Panc1 (cell line): Measurements from ENCODE around the gene NTSR2.

Source experiments
- POLR2AphosphoS5 ChIP-seq: IDR thresholded peaks from 2 replicates; pipeline ENCODE4 v1.6.1; 2012; ENCODE audit warnings: mild to moderate bottlenecking, low read depth, low read length, moderate library complexity
- SIN3A ChIP-seq: IDR thresholded peaks from 2 replicates; pipeline ENCODE4 v1.6.1; 2012; ENCODE audit warnings: low read depth, mild to moderate bottlenecking, low read length, moderate library complexity, borderline replicate concordance; ENCODE audit not compliant: insufficient read depth
- TF ChIP-seq, protein P1 (sequence below), 2 experiments: IDR thresholded peaks; 2 replicates each; pipeline ENCODE4 v1.6.1; 2011 to 2012; ENCODE audit warnings: low read depth in 2 of 2, control low read depth in 1 of 2, low read length in 1 of 2, mild to moderate bottlenecking in 1 of 2, moderate library complexity in 1 of 2; ENCODE audit not compliant: insufficient read depth in 1 of 2
- TF ChIP-seq, protein P2 (sequence below): fragments of 450-650 bp; IDR thresholded peaks from 2 replicates; pipeline ENCODE4 v1.5.1; 2017; ENCODE audit warnings: mild to moderate bottlenecking

DNA sequence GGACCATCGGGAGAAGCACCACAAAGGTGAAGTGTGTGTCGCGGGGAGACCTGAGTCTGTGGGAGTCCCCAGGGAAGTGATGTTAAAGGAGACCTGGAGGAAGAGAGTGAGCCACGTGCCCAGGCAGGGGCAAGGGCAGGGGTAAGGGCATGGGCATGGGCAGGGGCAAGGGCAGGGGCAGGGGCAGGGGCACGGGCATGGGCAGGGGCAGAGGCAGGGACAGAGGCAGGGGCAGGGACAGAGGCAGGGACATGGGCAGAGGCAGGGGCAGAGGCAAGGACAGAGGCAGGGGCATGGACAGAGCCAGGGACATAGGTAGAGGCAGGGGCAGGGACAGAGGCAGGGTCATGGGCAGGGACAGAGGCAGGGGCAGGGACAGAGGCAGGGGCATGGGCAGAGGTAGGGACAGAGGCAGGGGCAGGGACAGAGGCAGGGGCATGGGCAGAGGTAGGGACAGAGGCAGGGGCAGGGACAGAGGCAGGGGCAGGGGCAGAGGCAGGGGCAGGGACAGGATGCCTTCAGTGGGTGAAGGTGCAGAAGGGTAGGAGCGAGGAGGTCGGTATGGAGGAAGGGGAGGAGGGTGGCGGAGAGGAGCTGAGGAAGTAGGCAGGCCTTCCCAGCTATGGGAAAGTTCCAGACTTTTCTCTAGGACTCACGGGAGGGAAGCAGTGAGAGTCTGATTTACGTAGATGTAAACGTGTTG is 33.3 kb downstream of the NTSR2 start:
- TF ChIP-seq, protein P1, sequence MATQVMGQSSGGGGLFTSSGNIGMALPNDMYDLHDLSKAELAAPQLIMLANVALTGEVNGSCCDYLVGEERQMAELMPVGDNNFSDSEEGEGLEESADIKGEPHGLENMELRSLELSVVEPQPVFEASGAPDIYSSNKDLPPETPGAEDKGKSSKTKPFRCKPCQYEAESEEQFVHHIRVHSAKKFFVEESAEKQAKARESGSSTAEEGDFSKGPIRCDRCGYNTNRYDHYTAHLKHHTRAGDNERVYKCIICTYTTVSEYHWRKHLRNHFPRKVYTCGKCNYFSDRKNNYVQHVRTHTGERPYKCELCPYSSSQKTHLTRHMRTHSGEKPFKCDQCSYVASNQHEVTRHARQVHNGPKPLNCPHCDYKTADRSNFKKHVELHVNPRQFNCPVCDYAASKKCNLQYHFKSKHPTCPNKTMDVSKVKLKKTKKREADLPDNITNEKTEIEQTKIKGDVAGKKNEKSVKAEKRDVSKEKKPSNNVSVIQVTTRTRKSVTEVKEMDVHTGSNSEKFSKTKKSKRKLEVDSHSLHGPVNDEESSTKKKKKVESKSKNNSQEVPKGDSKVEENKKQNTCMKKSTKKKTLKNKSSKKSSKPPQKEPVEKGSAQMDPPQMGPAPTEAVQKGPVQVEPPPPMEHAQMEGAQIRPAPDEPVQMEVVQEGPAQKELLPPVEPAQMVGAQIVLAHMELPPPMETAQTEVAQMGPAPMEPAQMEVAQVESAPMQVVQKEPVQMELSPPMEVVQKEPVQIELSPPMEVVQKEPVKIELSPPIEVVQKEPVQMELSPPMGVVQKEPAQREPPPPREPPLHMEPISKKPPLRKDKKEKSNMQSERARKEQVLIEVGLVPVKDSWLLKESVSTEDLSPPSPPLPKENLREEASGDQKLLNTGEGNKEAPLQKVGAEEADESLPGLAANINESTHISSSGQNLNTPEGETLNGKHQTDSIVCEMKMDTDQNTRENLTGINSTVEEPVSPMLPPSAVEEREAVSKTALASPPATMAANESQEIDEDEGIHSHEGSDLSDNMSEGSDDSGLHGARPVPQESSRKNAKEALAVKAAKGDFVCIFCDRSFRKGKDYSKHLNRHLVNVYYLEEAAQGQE (IDR thresholded peaks at IDR 0.05; ENCODE audit: insufficient read depth in 1 of 2, low read depth in 2 of 2, low read length in 1 of 2), result no peak
- TF ChIP-seq POLR2AphosphoS5 (no peak), SIN3A (no peak)
- TF ChIP-seq, protein P2, sequence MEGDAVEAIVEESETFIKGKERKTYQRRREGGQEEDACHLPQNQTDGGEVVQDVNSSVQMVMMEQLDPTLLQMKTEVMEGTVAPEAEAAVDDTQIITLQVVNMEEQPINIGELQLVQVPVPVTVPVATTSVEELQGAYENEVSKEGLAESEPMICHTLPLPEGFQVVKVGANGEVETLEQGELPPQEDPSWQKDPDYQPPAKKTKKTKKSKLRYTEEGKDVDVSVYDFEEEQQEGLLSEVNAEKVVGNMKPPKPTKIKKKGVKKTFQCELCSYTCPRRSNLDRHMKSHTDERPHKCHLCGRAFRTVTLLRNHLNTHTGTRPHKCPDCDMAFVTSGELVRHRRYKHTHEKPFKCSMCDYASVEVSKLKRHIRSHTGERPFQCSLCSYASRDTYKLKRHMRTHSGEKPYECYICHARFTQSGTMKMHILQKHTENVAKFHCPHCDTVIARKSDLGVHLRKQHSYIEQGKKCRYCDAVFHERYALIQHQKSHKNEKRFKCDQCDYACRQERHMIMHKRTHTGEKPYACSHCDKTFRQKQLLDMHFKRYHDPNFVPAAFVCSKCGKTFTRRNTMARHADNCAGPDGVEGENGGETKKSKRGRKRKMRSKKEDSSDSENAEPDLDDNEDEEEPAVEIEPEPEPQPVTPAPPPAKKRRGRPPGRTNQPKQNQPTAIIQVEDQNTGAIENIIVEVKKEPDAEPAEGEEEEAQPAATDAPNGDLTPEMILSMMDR, result no peak
